B cell (primary cell): ENCODE results near the gene CDH19. TPM values are rescaled to one million over a fixed set of nuclear protein-coding genes. Genes with fewer than 3 reads are reported as not detected.

Experiments used
- ATAC-seq: fragments of 200-7000 bp; cut with Tn5 transposase; one replicate; pipeline ENCODE4 v1.10.0; 2021; ENCODE audit warnings: low read depth, mild to moderate bottlenecking, moderate number of reproducible peaks, moderate library complexity
- CTCF ChIA-PET: fragments of 350-600 bp; sonication (Branson Sonifier 250); formaldehyde crosslinking; loops from one replicate; lab custom pipeline; 2021; ENCODE audit warnings: antibody characterized with exemption, inconsistent platforms; lab: Charles Lee
- POLR2A ChIA-PET: fragments of 350-600 bp; sonication (Branson Sonifier 250); formaldehyde crosslinking; loops from one replicate; lab custom pipeline; 2021; ENCODE audit warnings: antibody characterized with exemption; lab: Charles Lee
- DNase-seq: peaks from one replicate; pipeline ENCODE4 v3.0.0; 2013
- H2AFZ ChIP-seq: 2 replicates; pipeline ENCODE4 v1.6.1; 2012; ENCODE audit warnings: mild to moderate bottlenecking, low read depth, low read length; ENCODE audit not compliant: insufficient read depth, poor library complexity, severe bottlenecking
- H3K27ac ChIP-seq, 2 donors: 1 replicate in 1 of 2; 2 replicates in 1 of 2; pipeline ENCODE4 v1.5.1; 2012 to 2013; ENCODE audit warnings: low read length in 2 of 2, mild to moderate bottlenecking in 2 of 2, moderate library complexity in 1 of 2
- H3K27me3 ChIP-seq, 4 experiments: fragments of 200-600 bp in 1 of 4; sonication (generic) in 1 of 4; replicated peaks in 1 of 4; 1 replicate in 2 of 4; 2 replicates in 2 of 4; pipeline versions ENCODE4 v1.6.1 to v1.7.0; 2013 to 2016; ENCODE audit warnings: low read length in 3 of 4, mild to moderate bottlenecking in 2 of 4, mixed read lengths in 1 of 4, moderate library complexity in 1 of 4; ENCODE audit not compliant: insufficient read depth in 4 of 4, control insufficient read depth in 3 of 4; ENCODE audit errors: control extremely low read depth in 1 of 4
- H3K36me3 ChIP-seq, 2 experiments: replicated peaks in 1 of 2; 1 replicate in 1 of 2; 2 replicates in 1 of 2; pipeline versions ENCODE4 v1.6.1 to v1.7.1; 2013; ENCODE audit warnings: low read length in 1 of 2; ENCODE audit not compliant: insufficient read depth in 2 of 2, control insufficient read depth in 1 of 2; ENCODE audit errors: control extremely low read depth in 1 of 2, extremely low read depth in 1 of 2
- H3K4me1 ChIP-seq, 2 donors: fragments of 200-600 bp in 1 of 2; sonication (generic) in 1 of 2; 1 replicate in 1 of 2; 2 replicates in 1 of 2; pipeline versions ENCODE4 v1.5.1 to v1.6.1; 2013 to 2017; ENCODE audit warnings: low read length in 2 of 2; ENCODE audit not compliant: control insufficient read depth in 2 of 2, insufficient read depth in 2 of 2
- H3K4me2 ChIP-seq: replicated peaks from 2 replicates; pipeline ENCODE3; 2012; ENCODE audit warnings: mild to moderate bottlenecking, low read depth, low read length; ENCODE audit not compliant: poor library complexity, severe bottlenecking
- H3K4me3 ChIP-seq, 5 experiments: fragments of 200-600 bp in 1 of 5; sonication (generic) in 1 of 5; 1 replicate in 3 of 5; 2 replicates in 2 of 5; pipeline versions ENCODE4 v1.5.1 to v1.7.0; 2011 to 2016; ENCODE audit warnings: low read length in 4 of 5, mild to moderate bottlenecking in 4 of 5, low read depth in 2 of 5, control low read depth in 1 of 5, moderate library complexity in 1 of 5; ENCODE audit not compliant: insufficient read depth in 1 of 5; ENCODE audit errors: control extremely low read depth in 1 of 5, extremely low read depth in 1 of 5
- H3K79me2 ChIP-seq: fragments of 200-600 bp; sonication (generic); one replicate; pipeline ENCODE4 v1.6.0; 2016; ENCODE audit warnings: low read length; ENCODE audit not compliant: control insufficient read depth, insufficient read depth
- H3K9ac ChIP-seq: fragments of 200-600 bp; sonication (generic); 2 replicates; pipeline ENCODE4 v1.6.1; 2017; ENCODE audit warnings: mild to moderate bottlenecking, low read length, moderate library complexity
- H3K9me3 ChIP-seq, 3 donors: one replicate each; pipeline versions ENCODE4 v1.6.1 to v1.7.1; 2013; ENCODE audit warnings: low read length in 2 of 3; ENCODE audit not compliant: control insufficient read depth in 2 of 3, insufficient read depth in 1 of 3; ENCODE audit errors: control extremely low read depth in 1 of 3
- H4K20me1 ChIP-seq: 2 replicates; pipeline ENCODE4 v1.6.0; 2012; ENCODE audit warnings: mild to moderate bottlenecking, low read length; ENCODE audit not compliant: insufficient read depth, control insufficient read depth, poor library complexity, severe bottlenecking
- H3K27ac Mint-ChIP-seq: one replicate; pipeline ENCODE4 v1.8.0; 2021; ENCODE audit warnings: mixed read lengths
- H3K27me3 Mint-ChIP-seq: one replicate; pipeline ENCODE4 v1.8.0; 2021; ENCODE audit warnings: mixed read lengths
- H3K4me1 Mint-ChIP-seq: one replicate; pipeline ENCODE4 v1.8.0; 2021; ENCODE audit warnings: mixed read lengths
- H3K4me3 Mint-ChIP-seq: one replicate; pipeline ENCODE4 v1.8.0; 2021; ENCODE audit warnings: mixed read lengths
- H3K9me3 Mint-ChIP-seq: one replicate; pipeline ENCODE4 v1.8.0; 2022; ENCODE audit warnings: mixed read lengths; ENCODE audit not compliant: insufficient read depth
- CTCF ChIP-seq: fragments of 200-600 bp; IDR thresholded peaks from one replicate; pipeline ENCODE4 v1.8.0; 2022; ENCODE audit warnings: antibody characterized with exemption, mild to moderate bottlenecking
- EZH2 ChIP-seq: IDR thresholded peaks from 2 replicates; pipeline ENCODE4 v1.6.1; 2012; ENCODE audit warnings: borderline replicate concordance, low read depth, mild to moderate bottlenecking, moderate library complexity, low read length; ENCODE audit not compliant: insufficient read depth, poor library complexity, severe bottlenecking
- WGBS: methylation state at CpG from one replicate; pipeline ENCODE4 v1.1.5; 2013; ENCODE audit warnings: missing lambda C conversion rate; ENCODE audit not compliant: insufficient coverage; 5-methylcytosine and 5-hydroxymethylcytosine counted together
- intact Hi-C: fragments of 100-400 bp; cut with micrococcal nuclease; formaldehyde crosslinking; loops from one replicate; pipeline ENCODE4 v1.10.0; 2022
- polyA plus RNA-seq: library from polyadenylated mRNA; depleted of rRNA; stranded (reverse); fragments of >200 nt; gene quantifications from 2 replicates; pipeline ENCODE4 v1.2.3, GENCODE V29; 2012
- total RNA-seq, 2 donors: library from RNA; stranded (reverse); fragments of 120-200 nt in 1 of 2; gene quantifications; 1 replicate in 1 of 2; 2 replicates in 1 of 2; pipeline versions ENCODE4 v1.2.3 to v1.2.4, GENCODE V29; 2013 to 2022

Gene CDH19
- total and polyA plus RNA-seq, 2 donors (not counting 1 experiment from before 2014, with no cell fraction given): not detected

- H3K4me3 ChIP-seq: no peak overlapping the region
- no peak overlapping the region for H3K4me2 ChIP-seq
- no peak for DNase-seq
- H4K20me1 ChIP-seq: no peaks in the 10 kb centered on the region
- H3K79me2 ChIP-seq: no peaks in the 10 kb centered on the region
- no peaks in the 10 kb centered on the region for H3K27me3 ChIP-seq
- no peaks in the 10 kb centered on the region for H3K9me3 ChIP-seq
- no peak overlapping the region for H3K27ac Mint-ChIP-seq
- ATAC-seq: no peak
- TF ChIP-seq EZH2 (no peak), CTCF (no peak)
- H3K4me3 Mint-ChIP-seq: no peak overlapping the region
- intact Hi-C loops: no loop called here
- H3K4me1 ChIP-seq: no peaks in the 10 kb centered on the region
- H3K4me1 Mint-ChIP-seq: no peaks in the 10 kb centered on the region
- no peak overlapping the region for H3K27ac ChIP-seq
- ChIA-PET POLR2A (no interaction called here), CTCF (no interaction called here)
- peaks cover 2% of the 10 kb centered on the region for H3K9me3 Mint-ChIP-seq
- H2AFZ ChIP-seq: no peak overlapping the region
- no peak overlapping the region for H3K9ac ChIP-seq
- no peaks in the 10 kb centered on the region for H3K36me3 ChIP-seq
- H3K27me3 Mint-ChIP-seq: no peaks in the 10 kb centered on the region
Observed at GRCh38 chr18:66635342-66635741, 31.5 kb upstream of the CDH19 start.

GRCh38 chr18:66632756-66633155 lies 28.9 kb upstream of the CDH19 start:
- no peaks in the 10 kb centered on the region for H3K9me3 ChIP-seq
- H2AFZ ChIP-seq: no peak overlapping the region
- H3K36me3 ChIP-seq: no peaks in the 10 kb centered on the region
- Mint-ChIP-seq H3K4me3 (no peak overlapping the region), H3K27ac (no peak overlapping the region), H3K9me3 (peaks cover 4% of the 10 kb centered on the region), H3K27me3 (no peaks in the 10 kb centered on the region), H3K4me1 (no peaks in the 10 kb centered on the region)
- no peaks in the 10 kb centered on the region for H3K4me1 ChIP-seq
- H3K27ac ChIP-seq: no peak overlapping the region
- no peak overlapping the region for H3K4me2 ChIP-seq
- H4K20me1 ChIP-seq: no peaks in the 10 kb centered on the region
- WGBS: 100% methylated on average over 1 of the region's 1 CpG
- ChIA-PET POLR2A (no interaction called here), CTCF (no interaction called here)
- intact Hi-C loops: no loop called here
- DNase-seq: no peak
- ATAC-seq: no peak
- no peak for TF ChIP-seq EZH2
- no peak for TF ChIP-seq CTCF
- H3K9ac ChIP-seq: no peak overlapping the region
- no peaks in the 10 kb centered on the region for H3K27me3 ChIP-seq
- H3K4me3 ChIP-seq: no peak overlapping the region
- no peaks in the 10 kb centered on the region for H3K79me2 ChIP-seq
